PC-9 (cell line): Measurements from ENCODE around the gene IGFBP4. TPM values are rescaled to one million over a fixed set of nuclear protein-coding genes. Genes with fewer than 3 reads are reported as not detected.

Experiments
- BruUV-seq: library from RNA; stranded (reverse); fragments of 400-500 nt; replicated peaks from 2 replicates; lab custom pipeline; 2021; lab: Mats Ljungman, UMichigan
- CTCF ChIA-PET: fragments of 300-600 bp; sonication (Branson Sonifier 250); formaldehyde crosslinking; loops from one replicate; lab custom pipeline; 2022; ENCODE audit warnings: antibody characterized with exemption; lab: Charles Lee
- POLR2A ChIA-PET: fragments of 300-600 bp; sonication (Branson Sonifier 250); formaldehyde crosslinking; loops from one replicate; lab custom pipeline; 2022; ENCODE audit warnings: antibody characterized with exemption; ENCODE audit not compliant: unreplicated experiment; lab: Charles Lee
- DNase-seq, 2 experiments: peaks; one replicate each; pipeline versions ENCODE4 v3.0.0 to v3.0.0-alpha.2; 2015 to 2022; ENCODE audit warnings: mixed read lengths in 1 of 2
- H2AFZ ChIP-seq: fragments of 200-600 bp; sonication (generic); 2 replicates; pipeline ENCODE4 v1.8.1; 2017; ENCODE audit warnings: antibody characterized with exemption
- H3F3A ChIP-seq: fragments of 200-600 bp; sonication (generic); 2 replicates; pipeline ENCODE4 v1.8.1; 2017; ENCODE audit warnings: antibody characterized with exemption, mild to moderate bottlenecking, low read depth; ENCODE audit not compliant: insufficient read depth
- H3K27ac ChIP-seq: fragments of 200-600 bp; sonication (generic); 2 replicates; pipeline ENCODE4 v1.6.1; 2016; ENCODE audit warnings: mixed run types
- H3K27me3 ChIP-seq: fragments of 200-600 bp; sonication (generic); 2 replicates; pipeline ENCODE4 v1.6.1; 2016; ENCODE audit warnings: low read depth, mixed run types; ENCODE audit not compliant: insufficient read depth
- H3K36me3 ChIP-seq: fragments of 200-600 bp; sonication (generic); 2 replicates; pipeline ENCODE4 v1.6.1; 2016; ENCODE audit warnings: low read depth, mixed run types
- H3K4me1 ChIP-seq: fragments of 200-600 bp; sonication (generic); replicated peaks from 2 replicates; pipeline ENCODE4 v1.6.1; 2016; ENCODE audit warnings: mixed run types; ENCODE audit not compliant: insufficient read depth
- H3K4me2 ChIP-seq: fragments of 200-600 bp; sonication (generic); 2 replicates; pipeline ENCODE4 v1.6.1; 2017; ENCODE audit warnings: mixed run types
- H3K4me3 ChIP-seq: fragments of 200-600 bp; sonication (generic); 2 replicates; pipeline ENCODE4 v1.6.1; 2016; ENCODE audit warnings: mixed run types
- H3K79me2 ChIP-seq: fragments of 200-600 bp; sonication (generic); 2 replicates; pipeline ENCODE4 v1.6.1; 2017; ENCODE audit warnings: low read depth, mixed run types
- H3K9me2 ChIP-seq: fragments of 200-600 bp; sonication (generic); 2 replicates; pipeline ENCODE4 v1.8.1; 2017; ENCODE audit warnings: mild to moderate bottlenecking; ENCODE audit not compliant: insufficient read depth
- H3K9me3 ChIP-seq: fragments of 200-600 bp; sonication (generic); 2 replicates; pipeline ENCODE4 v1.8.1; 2016; ENCODE audit warnings: low read depth; ENCODE audit not compliant: insufficient read depth
- H4K20me1 ChIP-seq: fragments of 200-600 bp; sonication (generic); 2 replicates; pipeline ENCODE4 v1.8.1; 2017; ENCODE audit not compliant: insufficient read depth
- CTCF ChIP-seq: fragments of 200-600 bp; sonication (generic); conservative IDR thresholded peaks from 2 replicates; pipeline ENCODE4 v1.6.1; 2017; ENCODE audit warnings: mixed run types, antibody characterized with exemption, mild to moderate bottlenecking, moderate library complexity
- EZH2 ChIP-seq: fragments of 200-600 bp; sonication (generic); IDR thresholded peaks from 2 replicates; pipeline ENCODE4 v1.8.0; 2017; ENCODE audit warnings: antibody characterized with exemption, low read depth
- intact Hi-C: fragments of 100-400 bp; cut with micrococcal nuclease; formaldehyde crosslinking; loops from one replicate; pipeline ENCODE4 v1.10.0; 2022; ENCODE audit not compliant: unreplicated experiment
- total RNA-seq: library from RNA; stranded (reverse); gene quantifications from 2 replicates; pipeline ENCODE4 v1.2.3, GENCODE V29; 2021

The IGFBP4 gene
- total RNA-seq, 1 experiment from 2014 or later, result 138 TPM

GRCh38 chr17:40480501-40481003 lies 37.3 kb downstream of the IGFBP4 start:
- H3K9me2 ChIP-seq, result no peaks in the 10 kb centered on the region
- no peaks in the 10 kb centered on the region for H3K27me3 ChIP-seq
- no TSS peak for BruUV-seq
- no peaks in the 10 kb centered on the region for H4K20me1 ChIP-seq
- intact Hi-C loops, result no loop called here
- ChIA-PET POLR2A (interaction anchor here (0.6 kb wide), 1 partner anchor 30 kb away, joined by 4 read pairs; no protein-coding TSS in a partner anchor), CTCF (no interaction called here)
- no peak overlapping the region for H3K27ac ChIP-seq
- H3F3A ChIP-seq, result peaks cover 36% of the 10 kb centered on the region; the same call in 1 of the 2 replicates
- no peak overlapping the region for H3K4me3 ChIP-seq
- no peak overlapping the region for H3K4me2 ChIP-seq
- no peak for TF ChIP-seq EZH2
- TF ChIP-seq CTCF, result no peak
- peaks cover 49% of the 10 kb centered on the region for H3K4me1 ChIP-seq
- DNase-seq, result no peak
- H3K9me3 ChIP-seq, result no peaks in the 10 kb centered on the region
- H3K79me2 ChIP-seq, result no peaks in the 10 kb centered on the region
- H2AFZ ChIP-seq, result no peak overlapping the region
- H3K36me3 ChIP-seq, result no peaks in the 10 kb centered on the region

- no peak overlapping the region for H3K4me3 ChIP-seq
- no TSS peak for BruUV-seq
- H2AFZ ChIP-seq, result no peak overlapping the region
- no peaks in the 10 kb centered on the region for H3K79me2 ChIP-seq
- no peaks in the 10 kb centered on the region for H4K20me1 ChIP-seq
- intact Hi-C loops, result no loop called here
- no peak for DNase-seq
- ChIA-PET CTCF (no interaction called here), POLR2A (interaction anchor here (0.6 kb wide), 1 partner anchor 29 kb away, joined by 4 read pairs; no protein-coding TSS in a partner anchor)
- no peak overlapping the region for H3K27ac ChIP-seq
- H3F3A ChIP-seq, result peaks cover 37% of the 10 kb centered on the region; the same call in 1 of the 2 replicates
- no peaks in the 10 kb centered on the region for H3K27me3 ChIP-seq
- no peaks in the 10 kb centered on the region for H3K36me3 ChIP-seq
- H3K9me2 ChIP-seq, result no peaks in the 10 kb centered on the region
- no peaks in the 10 kb centered on the region for H3K9me3 ChIP-seq
- peaks cover 54% of the 10 kb centered on the region for H3K4me1 ChIP-seq
- TF ChIP-seq CTCF (no peak), EZH2 (no peak)
- H3K4me2 ChIP-seq, result no peak overlapping the region
Measured at GRCh38 chr17:40481106-40481505, 37.9 kb downstream of the IGFBP4 start.

GRCh38 chr17:40482722-40483121 lies 39.5 kb downstream of the IGFBP4 start:
- Histone ChIP-seq H3K9me3 (no peaks in the 10 kb centered on the region), H3K79me2 (no peaks in the 10 kb centered on the region), H4K20me1 (no peaks in the 10 kb centered on the region), H3F3A (peaks cover 50% of the 10 kb centered on the region; the same call in 1 of the 2 replicates), H2AFZ (no peak overlapping the region), H3K27ac (no peak overlapping the region), H3K4me2 (no peak overlapping the region; the same call in 1 of the 2 replicates), H3K4me3 (no peak overlapping the region), H3K27me3 (no peaks in the 10 kb centered on the region), H3K36me3 (no peaks in the 10 kb centered on the region), H3K9me2 (no peaks in the 10 kb centered on the region), H3K4me1 (peaks cover 70% of the 10 kb centered on the region)
- BruUV-seq, result no TSS peak
- no peak for TF ChIP-seq CTCF
- TF ChIP-seq EZH2, result no peak
- ChIA-PET CTCF (interaction anchor here (0.7 to 0.9 kb wide), 2 partner anchors 50 to 51 kb away, joined by 3 to 5 read pairs; no protein-coding TSS in a partner anchor), POLR2A (interaction anchor here (0.6 to 0.7 kb wide), 2 partner anchors 68 to 305 kb away, joined by 11 to 17 read pairs; no protein-coding TSS in a partner anchor)
- intact Hi-C loops, result no loop called here
- no peak for DNase-seq
